ENCODE data around the gene TRAK2.

GRCh38 chr2:201452922-201453643 lies 1.8 kb upstream of the TRAK2 start:
- TF ChIP-seq CTCF (IDR thresholded peaks at IDR 0.05) (no peak), POLR2A (IDR thresholded peaks at IDR 0.05) (no peak)

All from tibial nerve (tissue), 3 donors.